Measurements from ENCODE around the gene TMSB15B.
"Not testable (repeated sequence)": the region's sequence is repeated elsewhere in the genome, so short reads cannot be mapped to it uniquely, and the experiment has no call there.

The TMSB15B gene

GRCh38 chrX:103962411-103963278 is at the start of gene TMSB15B:
Gene TMSB15B, plus strand, starts transcription at chrX:103962627.
- DNase-seq, result not testable (repeated sequence)

- DNase-seq, result no peak
These were observed 48.9 kb upstream of the TMSB15B start for GRCh38 chrX:103913356-103914020.

GRCh38 chrX:103918050-103918449 is 44.4 kb upstream of the TMSB15B start:
- peak; percentile 38 for DNase-seq

- peak; percentile 24 for DNase-seq
These were observed 43.7 kb upstream of the TMSB15B start for GRCh38 chrX:103918571-103919269.

GRCh38 chrX:103919270-103919637 is 43.2 kb upstream of the TMSB15B start:
- DNase-seq, result peak; percentile 23

GRCh38 chrX:103920515-103920914 is 41.9 kb upstream of the TMSB15B start:
- DNase-seq, result not testable (repeated sequence)

GRCh38 chrX:103927030-103927429 is 35.4 kb upstream of the TMSB15B start:
- DNase-seq, result no peak

- DNase-seq, result no peak
These were observed 34.8 kb upstream of the TMSB15B start for GRCh38 chrX:103927633-103928032.

GRCh38 chrX:103932133-103932532 is 30.3 kb upstream of the TMSB15B start:
- no peak for DNase-seq

- DNase-seq, result not testable (repeated sequence)
These were observed 22.2 kb upstream of the TMSB15B start for GRCh38 chrX:103940257-103940656.

GRCh38 chrX:103941201-103941975 is 21.0 kb upstream of the TMSB15B start:
- no peak for DNase-seq

GRCh38 chrX:103949506-103949905 is 12.9 kb upstream of the TMSB15B start:
- DNase-seq, result no peak

GRCh38 chrX:103953353-103953752 is 9.1 kb upstream of the TMSB15B start:
- DNase-seq, result no peak

- no peak for DNase-seq
These were observed 8.2 kb upstream of the TMSB15B start for GRCh38 chrX:103954259-103954658.

GRCh38 chrX:103960599-103960998 is 1.8 kb upstream of the TMSB15B start:
- not testable (repeated sequence) for DNase-seq

- DNase-seq, result not testable (repeated sequence)
These were observed 21.1 kb downstream of the TMSB15B start for GRCh38 chrX:103983508-103983907.

- DNase-seq, result no peak
These were observed 36.8 kb downstream of the TMSB15B start for GRCh38 chrX:103999234-103999633.

GRCh38 chrX:104008831-104009230 is 46.4 kb downstream of the TMSB15B start:
- DNase-seq, result no peak

GRCh38 chrX:104013158-104013557 is 50.7 kb downstream of the TMSB15B start:
- DNase-seq, result no peak

- DNase-seq, result no peak
These were observed 51.2 kb downstream of the TMSB15B start, which contains the start of gene H2BW1 for GRCh38 chrX:104013606-104014005. Gene H2BW1, minus strand, starts transcription at chrX:104013708. Its CDS starts 132 bp downstream, at chrX:104013576.

GRCh38 chrX:104015576-104015975 is 53.1 kb downstream of the TMSB15B start:
- DNase-seq, result not testable (repeated sequence)

Data from NCI-H1694 (cell line).